ENCODE data around the gene CEP89. TPM values are rescaled to one million over a fixed set of nuclear protein-coding genes. Genes with fewer than 3 reads are reported as not detected.

The CEP89 gene
- total RNA-seq, 1 experiment from 2014 or later: 31.1 TPM

- DNase-seq: no peak
- no peaks in the 10 kb centered on the region for H3K27me3 Mint-ChIP-seq (ENCODE audit: unreplicated experiment)
- no peaks in the 10 kb centered on the region for H3K4me1 Mint-ChIP-seq (ENCODE audit: low read depth, unreplicated experiment)
- CTCF ChIA-PET: no interaction called here
- H3K9me3 Mint-ChIP-seq (ENCODE audit: low read depth, unreplicated experiment): peaks cover 5% of the 10 kb centered on the region
- no peak overlapping the region for H3K27ac Mint-ChIP-seq (ENCODE audit: unreplicated experiment)
- no peaks in the 10 kb centered on the region for H3K36me3 Mint-ChIP-seq (ENCODE audit: insufficient read depth, unreplicated experiment)
- no peak for TF ChIP-seq CTCF (IDR thresholded peaks at IDR 0.05; ENCODE audit: unreplicated experiment)
- H3K4me3 Mint-ChIP-seq (ENCODE audit: low read depth, unreplicated experiment): no peak overlapping the region
- intact Hi-C loops (cut with micrococcal nuclease; ENCODE audit: unreplicated experiment): no loop called here
- no TSS peak for BruUV-seq (replicated peaks)
Measured at GRCh38 chr19:32895384-32895783, 76.4 kb downstream of the CEP89 start.

GRCh38 chr19:32891609-32892008, 80.1 kb downstream of the CEP89 start:
- no peaks in the 10 kb centered on the region for H3K36me3 Mint-ChIP-seq (ENCODE audit: insufficient read depth, unreplicated experiment)
- CTCF ChIA-PET: no interaction called here
- no peaks in the 10 kb centered on the region for H3K27me3 Mint-ChIP-seq (ENCODE audit: unreplicated experiment)
- no peak overlapping the region for H3K4me3 Mint-ChIP-seq (ENCODE audit: low read depth, unreplicated experiment)
- no peak overlapping the region for H3K27ac Mint-ChIP-seq (ENCODE audit: unreplicated experiment)
- no TSS peak for BruUV-seq (replicated peaks)
- intact Hi-C loops (cut with micrococcal nuclease; ENCODE audit: unreplicated experiment): no loop called here
- no peak for TF ChIP-seq CTCF (IDR thresholded peaks at IDR 0.05; ENCODE audit: unreplicated experiment)
- no peaks in the 10 kb centered on the region for H3K4me1 Mint-ChIP-seq (ENCODE audit: low read depth, unreplicated experiment)
- no peak for DNase-seq
- H3K9me3 Mint-ChIP-seq (ENCODE audit: low read depth, unreplicated experiment): peaks cover 5% of the 10 kb centered on the region

- CTCF ChIA-PET: no interaction called here
- Mint-ChIP-seq H3K9me3 (ENCODE audit: low read depth, unreplicated experiment) (peaks cover 5% of the 10 kb centered on the region), H3K27me3 (ENCODE audit: unreplicated experiment) (no peaks in the 10 kb centered on the region), H3K4me1 (ENCODE audit: low read depth, unreplicated experiment) (no peaks in the 10 kb centered on the region), H3K4me3 (ENCODE audit: low read depth, unreplicated experiment) (no peak overlapping the region), H3K27ac (ENCODE audit: unreplicated experiment) (no peak overlapping the region), H3K36me3 (ENCODE audit: insufficient read depth, unreplicated experiment) (no peaks in the 10 kb centered on the region)
- no peak for DNase-seq
- intact Hi-C loops (cut with micrococcal nuclease; ENCODE audit: unreplicated experiment): no loop called here
- no peak for TF ChIP-seq CTCF (IDR thresholded peaks at IDR 0.05; ENCODE audit: unreplicated experiment)
- no TSS peak for BruUV-seq (replicated peaks)
Measured at GRCh38 chr19:32890841-32891240, 80.9 kb downstream of the CEP89 start.

- Mint-ChIP-seq H3K9me3 (ENCODE audit: low read depth, unreplicated experiment) (peaks cover 5% of the 10 kb centered on the region), H3K27me3 (ENCODE audit: unreplicated experiment) (no peaks in the 10 kb centered on the region), H3K36me3 (ENCODE audit: insufficient read depth, unreplicated experiment) (no peaks in the 10 kb centered on the region), H3K27ac (ENCODE audit: unreplicated experiment) (no peak overlapping the region), H3K4me3 (ENCODE audit: low read depth, unreplicated experiment) (no peak overlapping the region), H3K4me1 (ENCODE audit: low read depth, unreplicated experiment) (no peaks in the 10 kb centered on the region)
- DNase-seq: no peak
- no peak for TF ChIP-seq CTCF (IDR thresholded peaks at IDR 0.05; ENCODE audit: unreplicated experiment)
- no TSS peak for BruUV-seq (replicated peaks)
- intact Hi-C loops (cut with micrococcal nuclease; ENCODE audit: unreplicated experiment): no loop called here
- CTCF ChIA-PET: no interaction called here
Measured at GRCh38 chr19:32890326-32890725, 81.4 kb downstream of the CEP89 start.
